Left ventricle myocardium superior (tissue), 1 donor: ENCODE results near the gene GJD2. TPM values are rescaled to one million over a fixed set of nuclear protein-coding genes. Genes with fewer than 3 reads are reported as not detected.

Experiments used
- ATAC-seq: fragments of 200-7000 bp; cut with Tn5 transposase; one replicate; pipeline ENCODE4 v1.9.1; 2020; ENCODE audit warnings: mild to moderate bottlenecking, moderate library complexity
- DNase-seq: peaks from one replicate; pipeline ENCODE4 v3.0.0-alpha.2; 2020
- intact Hi-C: fragments of 100-400 bp; cut with micrococcal nuclease; formaldehyde crosslinking; loops from one replicate; pipeline ENCODE4 v1.11.0; 2022
- long read RNA-seq: library from polyadenylated mRNA; unstranded; transcript quantifications from one replicate; pipeline ENCODE4 v2.0.0, GENCODE V29; 2021
- total RNA-seq: library from RNA; stranded (reverse); fragmentation: NEBNext Ultra II Directional; extraction: Animal tissue kit (Norgen Biotek cat#: 25700); gene quantifications from one replicate; pipeline ENCODE4 v1.2.1, GENCODE V29; 2021
- donor health status: DM: no; HTN: yes; CAD: no; lungs with severe emphysema.

Gene GJD2
- not detected for total RNA-seq
- long read RNA-seq: 0 reads

DNA sequence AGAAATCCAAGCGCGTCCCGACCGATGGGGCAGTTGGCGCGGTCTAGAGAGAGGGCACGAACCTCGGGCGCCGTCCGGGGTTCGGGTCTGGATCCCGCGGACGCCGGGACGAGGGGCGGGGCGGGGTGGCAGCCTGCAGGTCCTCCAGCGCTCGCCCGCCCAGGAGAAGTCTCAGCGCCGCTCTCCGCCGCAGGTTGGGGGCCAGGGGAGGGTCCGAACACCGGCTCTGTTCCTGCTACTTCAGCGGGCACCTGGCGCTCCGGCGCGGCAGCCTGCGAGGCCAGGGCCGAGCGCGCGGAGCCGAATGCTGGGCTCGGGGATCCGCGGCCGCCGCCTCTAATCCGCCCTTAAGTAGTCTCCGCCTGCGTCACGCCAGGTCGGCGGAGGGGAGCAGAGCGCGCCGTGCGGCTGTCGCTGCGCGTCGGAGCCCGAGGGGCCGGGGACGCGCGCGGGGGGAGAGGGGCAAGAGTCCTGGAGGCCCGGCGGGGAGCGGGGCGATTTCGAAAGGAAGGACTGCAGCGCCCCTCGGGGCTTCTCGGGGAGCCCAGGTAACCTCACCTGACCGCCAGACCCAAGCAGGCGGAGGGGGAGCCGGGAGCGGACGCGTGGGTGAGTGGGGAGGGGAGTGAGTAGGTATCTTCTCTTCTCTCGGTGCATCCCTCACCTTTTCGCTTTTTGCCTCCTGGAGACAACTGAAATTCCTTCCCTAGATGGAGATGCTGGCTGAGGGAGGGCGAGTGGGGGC is at the start of gene GJD2:
Gene GJD2 (minus strand): TSS at position 325 of the 745 bp plus-strand sequence. CDS start 510 bp downstream, outside the sequence.
- intact Hi-C loops: no loop called here
- DNase-seq (peak; percentile 28), ATAC-seq (peak; percentile 26)

GRCh38 chr15:34804113-34804512 is 49.3 kb upstream of the GJD2 start:
- no peak for DNase-seq
- no peak for ATAC-seq
- intact Hi-C loops: no loop called here

DNA sequence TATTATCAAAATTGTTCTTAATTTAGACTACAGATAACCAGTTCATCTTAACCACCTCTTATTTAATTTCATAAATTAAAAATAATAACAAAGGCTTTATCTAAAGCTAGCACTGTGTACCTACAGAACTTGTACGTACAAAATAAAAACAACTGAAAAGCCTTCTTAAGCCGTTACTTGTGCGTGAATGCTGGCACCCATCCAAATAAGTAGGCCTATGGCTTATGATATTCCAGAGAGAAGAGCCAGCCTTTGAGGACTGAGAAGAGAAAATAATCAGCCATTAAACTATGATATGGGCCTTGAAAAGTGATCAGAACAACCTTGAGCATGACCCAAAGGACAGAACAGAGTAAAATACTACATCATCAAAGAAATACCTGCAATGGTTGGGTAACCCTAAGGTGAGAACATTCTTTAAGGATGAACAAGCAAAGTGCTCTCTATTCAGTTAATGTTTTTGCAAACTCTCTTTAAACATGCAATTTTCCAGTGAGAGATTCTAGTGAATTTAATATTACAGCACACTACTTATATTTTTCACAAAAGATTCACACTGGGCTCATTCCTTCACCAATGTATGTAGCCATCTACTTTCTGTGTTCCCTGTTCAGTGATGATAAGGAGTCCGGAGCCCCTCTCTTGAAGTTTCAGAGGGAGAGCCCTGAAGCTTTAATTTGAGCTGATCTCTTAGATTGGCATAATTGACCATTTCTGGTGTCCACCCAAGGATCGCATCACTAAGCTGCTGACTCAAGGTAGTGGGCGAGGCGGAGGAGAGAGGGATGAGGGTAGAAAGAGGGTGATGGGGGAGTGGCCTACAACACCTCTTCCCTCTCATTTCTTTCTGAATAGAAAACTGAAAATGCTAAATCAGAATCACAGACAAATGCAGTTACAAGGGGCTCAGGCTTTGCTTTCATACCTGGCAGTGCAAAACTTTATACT is 48.3 kb upstream of the GJD2 start:
- DNase-seq: no peak
- intact Hi-C loops: no loop called here
- no peak for ATAC-seq

- DNase-seq (no peak), ATAC-seq (no peak)
- intact Hi-C loops: no loop called here
Measured at GRCh38 chr15:34802371-34802770, 47.6 kb upstream of the GJD2 start.

- DNase-seq: peak; percentile 90
- peak; percentile 55 for ATAC-seq
- intact Hi-C loops: loop anchor here (10.0 kb wide), 1 partner anchor 85 kb away; no protein-coding TSS in a partner anchor
Measured at GRCh38 chr15:34799149-34800101, 44.6 kb upstream of the GJD2 start.

- ATAC-seq (peak; percentile 44), DNase-seq (no peak)
- intact Hi-C loops: loop anchor here (10.0 kb wide), 1 partner anchor 82 kb away; no protein-coding TSS in a partner anchor
Measured at GRCh38 chr15:34796847-34797435, 42.1 kb upstream of the GJD2 start.

GRCh38 chr15:34795267-34796081 is 40.7 kb upstream of the GJD2 start, which contains the start of gene ACTC1:
Gene ACTC1 (minus strand): TSS chr15:34795549. CDS start chr15:34794808, 741 bp downstream.
- DNase-seq (peak; percentile 88), ATAC-seq (peak; percentile 68)
- intact Hi-C loops: loop anchor here (10.0 kb wide), 1 partner anchor 81 kb away; no protein-coding TSS in a partner anchor

DNA sequence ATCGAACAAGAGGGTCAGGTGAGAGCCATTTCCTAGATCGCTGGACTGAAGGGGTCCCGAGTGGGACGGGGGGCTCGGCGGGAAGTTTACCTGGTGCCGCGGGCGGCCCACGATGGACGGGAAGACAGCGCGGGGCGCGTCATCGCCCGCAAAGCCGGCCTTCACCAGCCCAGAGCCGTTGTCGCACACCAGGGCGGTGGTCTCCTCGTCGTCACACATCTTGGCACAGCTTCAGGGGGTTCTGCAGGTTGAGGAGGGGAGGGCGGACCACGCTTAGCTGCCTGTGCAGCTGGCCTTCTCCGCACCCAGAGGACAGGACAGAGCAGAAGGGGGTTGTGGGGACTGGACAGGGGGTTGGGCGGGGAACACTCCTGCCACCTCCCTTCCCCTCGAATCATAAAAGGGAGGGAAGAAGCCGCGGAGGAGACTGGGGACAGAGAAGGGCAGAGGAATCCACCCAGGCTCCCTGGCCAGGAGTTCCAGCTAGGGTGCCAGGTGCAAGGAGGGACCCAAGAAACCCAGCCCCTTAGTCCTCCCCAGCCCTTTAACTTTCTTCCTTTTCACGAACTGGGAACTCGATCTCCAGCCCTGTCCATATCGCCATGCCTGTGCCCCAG is 39.9 kb upstream of the GJD2 start:
- peak; percentile 3 for ATAC-seq
- DNase-seq: peak; percentile 35
- intact Hi-C loops: loop anchor here (10.0 kb wide), 1 partner anchor 80 kb away; no protein-coding TSS in a partner anchor

DNA sequence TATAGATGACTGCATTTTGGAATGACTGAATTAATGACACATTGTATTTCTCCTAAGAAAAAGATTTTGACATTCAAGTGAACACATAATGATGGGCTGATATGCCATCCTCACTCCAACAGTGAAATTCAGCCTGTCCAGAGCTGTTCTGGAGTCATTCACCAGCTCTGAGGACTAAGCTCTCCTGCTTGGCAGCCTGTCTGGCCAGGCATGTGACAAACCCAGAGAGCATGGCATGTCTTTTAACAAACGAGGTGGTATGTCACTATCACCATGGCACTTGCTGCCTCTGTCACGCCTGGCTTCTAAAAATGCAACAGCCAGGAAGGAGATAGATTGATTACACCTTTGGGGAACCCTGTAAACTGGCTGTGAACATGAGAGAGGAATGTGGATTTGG is 39.1 kb upstream of the GJD2 start:
- intact Hi-C loops: loop anchor here (10.0 kb wide), 1 partner anchor 79 kb away; no protein-coding TSS in a partner anchor
- DNase-seq (peak; percentile 40), ATAC-seq (peak; percentile 13)

DNA sequence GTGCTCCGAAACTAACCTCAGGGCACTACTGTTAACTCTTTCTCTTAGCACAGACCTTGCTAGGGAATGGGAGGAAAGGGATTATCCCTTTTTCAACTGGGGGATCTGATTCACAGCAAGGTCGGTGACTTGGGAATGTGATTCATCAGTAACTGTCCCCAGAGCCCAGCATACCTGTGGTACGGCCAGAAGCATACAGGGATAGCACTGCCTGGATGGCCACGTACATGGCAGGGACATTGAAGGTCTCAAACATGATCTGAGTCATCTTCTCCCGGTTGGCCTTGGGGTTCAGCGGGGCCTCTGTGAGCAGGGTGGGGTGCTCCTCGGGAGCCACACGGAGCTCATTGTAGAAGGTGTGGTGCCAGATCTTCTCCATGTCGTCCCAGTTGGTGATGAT is 38.3 kb upstream of the GJD2 start:
- no peak for ATAC-seq
- no peak for DNase-seq
- intact Hi-C loops: loop anchor here (10.0 kb wide), 1 partner anchor 78 kb away; no protein-coding TSS in a partner anchor

DNA sequence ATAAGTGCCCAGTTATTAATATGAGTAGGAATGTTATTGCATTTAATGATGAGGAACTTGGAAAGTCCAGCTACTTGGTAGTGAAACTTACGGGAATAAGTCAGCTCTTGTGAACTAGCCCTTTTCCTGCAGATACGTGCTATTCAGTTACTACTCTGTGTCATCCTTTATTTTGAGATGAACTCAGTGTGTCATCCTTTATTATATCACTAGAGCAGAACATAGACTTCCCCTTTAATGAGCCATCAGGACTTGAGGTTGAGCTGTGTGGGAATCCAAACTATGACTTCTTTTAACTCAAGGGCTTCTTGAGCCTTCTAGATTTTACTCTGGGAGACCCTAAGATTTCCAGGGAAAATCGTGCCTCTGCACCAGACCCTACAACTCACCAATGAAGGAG is 36.9 kb upstream of the GJD2 start:
- intact Hi-C loops: loop anchor here (10.0 kb wide), 1 partner anchor 77 kb away; no protein-coding TSS in a partner anchor
- ATAC-seq (no peak), DNase-seq (no peak)

- DNase-seq (no peak), ATAC-seq (no peak)
- intact Hi-C loops: loop anchor here (10.0 kb wide), 1 partner anchor 75 kb away; no protein-coding TSS in a partner anchor
Measured at GRCh38 chr15:34790121-34790520, 35.3 kb upstream of the GJD2 start.

DNA sequence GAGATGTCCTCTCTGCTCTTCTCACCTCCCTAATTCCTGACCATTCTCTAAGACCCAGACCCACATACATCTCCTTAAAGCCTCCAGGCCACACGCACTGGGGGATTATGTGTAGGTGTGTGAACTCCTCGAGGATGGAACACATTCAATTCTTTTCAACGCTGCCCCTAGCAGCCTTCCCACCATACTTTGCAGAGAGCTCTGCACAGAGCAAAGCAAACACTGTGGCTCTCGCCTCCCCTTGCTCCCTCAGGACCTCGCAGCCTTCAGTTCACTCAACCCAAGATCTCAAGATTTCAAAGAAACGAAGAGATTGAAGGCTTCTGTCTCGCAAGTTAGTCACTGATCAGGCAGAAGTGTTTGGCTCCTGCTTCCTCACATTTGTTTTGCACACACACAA is 34.5 kb upstream of the GJD2 start:
- DNase-seq (no peak), ATAC-seq (peak; percentile 46)
- intact Hi-C loops: no loop called here

GRCh38 chr15:34786206-34786605 is 31.4 kb upstream of the GJD2 start:
- DNase-seq (no peak), ATAC-seq (no peak)
- intact Hi-C loops: no loop called here

GRCh38 chr15:34783991-34784390 is 29.2 kb upstream of the GJD2 start:
- ATAC-seq (no peak), DNase-seq (no peak)
- intact Hi-C loops: no loop called here

GRCh38 chr15:34783431-34783830 is 28.6 kb upstream of the GJD2 start:
- intact Hi-C loops: no loop called here
- ATAC-seq (no peak), DNase-seq (no peak)

DNA sequence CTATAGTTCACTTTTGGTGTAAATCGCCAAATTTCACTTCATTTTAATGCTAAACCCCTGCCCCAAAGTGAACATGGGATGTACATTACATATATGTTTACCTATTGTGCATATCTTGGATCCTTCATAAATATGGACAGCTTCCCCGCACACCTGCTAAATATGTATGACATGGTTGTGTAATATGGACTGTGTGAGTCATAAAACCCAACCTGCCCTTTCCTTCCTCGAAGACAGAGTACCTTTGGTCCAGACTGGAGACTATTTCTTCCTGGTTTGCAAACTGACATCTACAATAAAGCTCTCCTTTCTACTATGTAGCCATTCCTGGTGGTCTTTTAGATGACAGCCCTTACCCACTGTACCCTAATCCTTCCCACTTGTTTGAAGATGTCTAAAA is 28.1 kb upstream of the GJD2 start:
- no peak for ATAC-seq
- no peak for DNase-seq
- intact Hi-C loops: no loop called here
